Stimulated activated CD8-positive, alpha-beta memory T cell treated with anti-CD3 and anti-CD28 coated beads, Interleukin-15, amount 100 ng/mL, for 1 hour (primary cell): Measurements from ENCODE around the gene CHID1.

Experiments
- DNase-seq: peaks from one replicate; pipeline ENCODE4 v3.0.0-alpha.2; 2020; ENCODE audit warnings: low read depth

Gene CHID1

DNA sequence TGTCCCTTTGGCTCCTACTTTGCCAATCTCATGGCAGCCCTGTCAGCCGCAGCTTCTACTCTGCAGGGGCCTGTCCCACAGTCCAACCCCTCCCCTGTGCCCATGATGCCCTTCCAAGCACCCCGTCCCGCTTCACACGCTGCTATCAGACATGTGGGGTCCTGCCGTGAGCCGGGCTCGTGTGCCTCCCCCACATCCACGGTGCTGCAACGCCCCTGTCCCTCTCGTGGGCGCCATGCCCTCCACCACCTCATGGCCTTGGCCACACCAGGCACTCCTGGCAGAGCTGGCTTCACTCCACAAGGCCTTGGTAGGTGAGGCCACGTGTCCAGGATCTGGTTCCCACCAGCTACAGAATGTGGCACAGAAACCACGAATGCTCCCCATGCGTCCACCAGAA lies 23.0 kb downstream of the CHID1 start:
- DNase-seq, result no peak

DNA sequence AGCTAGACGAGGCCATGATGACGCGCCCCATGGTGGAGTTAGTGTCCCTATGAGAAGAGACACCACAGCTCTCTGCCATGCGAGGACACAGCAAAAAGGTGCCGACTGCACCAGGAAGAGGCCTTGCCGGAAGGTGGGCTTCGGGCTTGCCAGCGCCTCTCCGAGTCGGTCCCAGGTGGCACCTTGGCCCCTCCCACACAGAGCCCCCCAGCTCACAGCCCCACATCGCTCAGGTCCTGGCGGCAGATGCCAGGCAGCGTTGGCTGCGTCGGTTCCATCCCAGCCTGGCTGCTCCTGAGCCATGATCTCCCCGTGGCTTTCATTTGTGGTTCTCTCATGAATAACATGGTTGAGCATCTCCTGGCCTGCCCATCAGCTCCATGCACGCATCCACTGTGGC lies 24.0 kb downstream of the CHID1 start:
- no peak for DNase-seq

DNA sequence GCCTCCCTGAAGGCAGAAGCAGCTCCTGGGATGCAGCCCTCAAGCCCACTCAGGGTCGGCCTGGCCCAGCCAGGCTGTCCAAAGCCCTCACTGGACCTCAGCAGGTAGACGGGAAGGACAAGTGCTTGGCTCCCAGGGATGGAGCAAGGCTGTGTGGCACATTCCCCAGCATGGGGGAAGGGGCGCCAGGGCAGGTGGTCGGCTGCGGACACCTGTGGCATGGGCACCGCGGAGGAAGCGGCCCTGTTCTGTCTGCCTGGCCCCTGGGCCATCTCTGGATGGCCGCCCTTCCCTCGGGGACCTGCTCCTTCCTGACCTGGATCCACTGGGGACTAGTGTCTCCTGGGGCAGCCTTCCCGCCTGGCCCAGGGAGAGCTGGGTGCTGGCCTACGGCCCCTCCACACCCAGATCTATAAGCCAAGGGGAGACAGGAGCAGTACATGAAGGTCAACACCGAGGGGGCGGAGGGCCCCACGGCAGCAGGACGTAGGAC lies 26.0 kb downstream of the CHID1 start:
- DNase-seq, result no peak

DNA sequence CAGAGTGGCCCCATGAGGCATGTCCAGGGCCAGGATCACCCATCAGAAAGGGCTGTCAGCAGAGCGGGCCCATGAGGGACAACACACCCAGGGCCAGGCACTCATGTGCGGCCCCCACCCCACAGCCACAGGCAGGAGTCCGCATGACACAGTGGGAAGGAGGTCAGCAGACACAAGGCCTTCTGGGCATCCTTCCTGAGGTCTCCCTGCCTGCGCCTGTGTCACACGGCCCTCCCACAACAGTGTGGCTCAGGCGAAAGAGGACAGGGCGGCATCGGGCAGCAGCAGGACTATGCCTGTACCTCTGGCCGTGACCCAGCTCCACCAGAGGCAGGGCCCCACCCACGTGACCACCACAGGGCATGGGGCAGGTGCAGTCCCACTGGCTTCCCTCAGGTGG lies 27.1 kb downstream of the CHID1 start:
- DNase-seq, result no peak

DNA sequence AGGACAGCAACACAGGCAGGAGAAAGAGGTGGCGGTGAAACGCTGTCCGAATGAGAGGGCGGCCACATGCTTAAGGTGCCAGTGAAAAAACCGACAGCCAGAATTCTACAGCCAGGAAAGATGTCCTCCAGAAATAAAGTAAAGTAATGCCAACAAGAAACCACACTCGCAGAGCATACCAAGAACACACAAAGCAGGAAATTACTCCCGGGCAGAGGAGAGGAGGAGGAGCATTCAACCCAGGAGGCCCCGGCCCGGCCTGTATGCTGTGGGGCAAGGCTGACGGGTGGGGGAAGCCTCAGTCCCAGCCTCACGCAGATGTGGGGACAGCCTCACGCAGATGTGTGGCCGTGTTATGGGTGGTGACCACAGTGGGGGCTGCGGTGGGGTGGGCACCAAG lies 28.0 kb downstream of the CHID1 start:
- no peak for DNase-seq

DNA sequence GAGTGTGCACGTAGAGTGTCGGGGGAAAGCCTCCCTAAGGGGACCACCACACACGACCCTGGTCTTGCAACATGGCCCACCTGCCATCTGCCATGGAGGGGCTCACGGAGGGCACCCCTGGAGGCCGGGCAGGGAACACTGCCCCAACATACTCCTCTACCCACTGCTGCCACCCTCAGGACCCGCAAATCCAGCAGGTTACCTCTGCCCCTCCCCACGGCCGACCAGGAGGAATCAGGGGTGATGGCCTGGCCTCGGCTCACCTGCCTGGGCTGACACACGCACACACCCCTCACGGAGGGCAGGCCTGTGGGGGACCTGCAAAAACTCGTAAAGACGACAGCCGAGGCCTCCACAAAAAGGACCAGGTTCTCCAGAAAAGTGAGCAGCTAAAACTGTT lies 30.2 kb downstream of the CHID1 start:
- DNase-seq, result no peak

DNA sequence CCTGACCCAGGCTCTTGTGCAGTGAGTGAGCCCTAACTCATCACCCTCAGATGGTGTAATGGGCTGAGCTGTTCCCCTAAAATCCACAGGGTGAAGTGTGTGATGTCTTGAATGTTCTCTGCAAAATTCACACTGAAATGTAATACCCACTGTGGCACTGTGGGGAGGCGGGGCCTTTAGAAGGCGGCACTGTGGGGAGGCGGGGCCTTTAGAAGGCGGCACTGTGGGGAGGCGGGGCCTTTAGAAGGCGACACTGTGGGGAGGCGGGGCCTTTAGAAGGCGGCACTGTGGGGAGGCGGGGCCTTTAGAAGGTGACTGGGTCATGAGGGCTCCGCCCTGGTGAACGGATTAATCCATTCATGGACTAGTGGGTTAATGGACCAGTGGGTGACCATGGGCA lies 33.0 kb downstream of the CHID1 start:
- DNase-seq, result no peak

DNA sequence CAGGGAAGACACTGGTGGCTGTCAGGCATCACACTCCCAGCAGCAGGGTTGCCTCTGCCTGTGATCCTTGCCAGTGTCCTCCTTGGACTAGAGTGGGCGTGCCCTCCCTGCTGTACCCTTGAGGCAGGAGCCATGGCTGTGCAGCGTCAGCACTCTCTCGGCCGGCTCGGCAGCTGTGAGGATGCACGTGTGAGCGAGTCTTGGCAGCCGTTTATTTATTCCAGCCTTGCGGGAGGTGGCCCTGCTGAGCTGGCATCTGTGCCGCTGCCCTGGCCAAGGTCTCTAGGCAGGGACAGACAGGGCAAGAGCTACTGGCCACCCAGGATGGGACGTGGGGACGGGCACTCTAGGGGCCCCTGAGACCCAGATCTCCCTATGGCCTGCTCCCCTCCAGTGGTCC lies 34.1 kb downstream of the CHID1 start:
- DNase-seq, result no peak

DNA sequence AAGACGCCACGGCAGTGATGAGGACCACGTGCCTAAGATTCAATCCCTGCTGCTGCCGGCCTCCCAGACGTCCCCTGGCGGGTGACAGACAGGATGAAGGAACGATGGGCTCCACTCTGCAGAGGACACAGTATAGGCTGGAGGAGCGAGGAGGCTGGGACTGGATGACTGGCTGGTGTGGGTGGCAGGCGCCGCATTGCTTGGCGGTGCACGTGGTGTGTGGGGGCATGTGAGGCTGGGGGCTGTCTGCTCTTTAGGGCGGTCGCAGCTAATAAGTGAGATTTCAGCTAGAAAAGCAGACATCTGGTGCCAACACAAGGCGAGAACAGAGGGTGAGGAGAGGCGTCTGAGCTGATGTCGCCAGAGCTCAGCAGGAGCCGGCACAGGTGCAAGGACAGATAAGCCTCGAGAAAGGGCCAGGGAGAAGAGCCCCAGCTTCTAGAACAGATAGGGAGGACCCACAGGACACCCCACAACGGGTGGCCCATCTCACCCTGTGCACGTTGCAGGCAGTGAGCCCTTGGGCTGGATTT lies 34.8 kb downstream of the CHID1 start:
- no peak for DNase-seq

DNA sequence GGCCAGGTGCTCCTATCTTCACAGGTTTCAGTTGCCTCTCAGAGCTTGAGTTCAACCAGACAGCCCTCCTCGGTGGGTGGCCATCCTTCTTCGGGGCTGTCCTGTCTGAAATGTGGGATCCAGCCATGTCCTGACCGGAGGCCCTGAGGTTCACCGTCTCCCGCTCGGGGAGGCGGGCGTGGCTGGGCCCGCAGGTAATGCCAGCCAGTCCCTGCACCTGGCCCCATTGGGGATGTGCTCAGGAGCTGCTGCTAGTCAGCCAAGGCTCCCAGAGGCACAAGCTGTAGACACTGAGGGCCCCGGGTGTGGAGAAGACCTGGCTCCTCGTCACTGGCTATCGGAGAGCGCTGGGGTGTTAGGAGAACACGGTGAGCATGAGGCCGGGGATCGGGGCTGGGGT lies 35.4 kb downstream of the CHID1 start:
- no peak for DNase-seq

DNA sequence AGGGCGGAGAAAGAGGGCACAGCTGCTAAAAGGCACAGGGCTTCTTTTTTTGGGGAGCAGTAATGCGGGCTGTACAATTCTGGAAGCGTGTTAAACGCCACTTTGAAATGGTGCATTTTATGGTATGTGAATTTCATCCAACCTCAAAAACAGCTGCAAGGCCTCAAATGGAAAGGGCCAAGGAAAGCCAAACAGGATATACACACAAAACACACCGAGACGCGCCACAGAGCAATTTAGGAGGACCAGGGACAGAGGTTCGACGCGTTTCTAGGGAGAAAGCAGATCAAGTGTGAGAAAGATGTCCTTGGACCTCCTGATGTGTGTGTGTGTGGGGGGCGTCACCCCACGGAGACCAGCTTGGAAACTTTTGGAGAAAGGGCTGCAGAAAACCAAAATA lies 36.9 kb downstream of the CHID1 start:
- no peak for DNase-seq

DNA sequence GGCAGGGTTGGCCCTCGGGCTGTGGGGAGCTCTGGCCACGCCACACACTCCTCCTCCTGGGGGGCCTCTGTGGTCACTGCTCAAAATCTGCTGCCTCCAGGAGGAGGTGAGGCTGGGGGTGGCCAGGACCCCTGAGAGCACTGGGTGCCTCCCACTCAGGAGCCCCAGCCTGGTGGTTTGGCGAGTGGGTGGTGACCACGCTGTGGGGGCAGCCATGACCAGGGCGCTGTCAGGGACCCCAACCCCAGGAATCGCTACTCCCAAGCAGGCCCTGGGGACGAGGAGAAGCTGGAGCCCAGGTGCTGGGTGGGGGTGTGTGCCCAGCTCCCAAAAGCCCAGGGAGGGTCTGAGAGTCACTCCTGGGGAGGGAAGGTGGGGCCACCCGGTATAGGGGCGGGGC lies 37.8 kb downstream of the CHID1 start:
- no peak for DNase-seq

DNA sequence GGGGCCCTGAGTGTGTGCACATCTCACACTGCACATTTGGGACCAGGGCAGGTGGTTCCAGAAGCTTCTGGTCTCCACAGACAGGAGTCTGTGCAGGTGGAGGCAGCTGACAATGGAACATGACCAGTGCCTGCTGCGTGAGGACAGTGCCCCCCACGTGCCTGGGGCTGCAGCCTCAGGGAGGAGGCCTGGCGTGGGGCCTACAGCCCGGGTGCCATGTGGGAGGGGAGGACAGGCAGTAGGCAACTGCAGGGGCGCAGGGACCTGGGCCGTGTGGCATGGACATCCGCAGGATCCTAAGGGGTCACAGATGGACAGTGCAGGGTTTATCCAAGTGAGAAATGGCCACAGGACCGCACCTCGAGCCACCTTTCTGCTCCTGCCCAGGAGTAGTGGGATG lies 39.1 kb downstream of the CHID1 start:
- no peak for DNase-seq

DNA sequence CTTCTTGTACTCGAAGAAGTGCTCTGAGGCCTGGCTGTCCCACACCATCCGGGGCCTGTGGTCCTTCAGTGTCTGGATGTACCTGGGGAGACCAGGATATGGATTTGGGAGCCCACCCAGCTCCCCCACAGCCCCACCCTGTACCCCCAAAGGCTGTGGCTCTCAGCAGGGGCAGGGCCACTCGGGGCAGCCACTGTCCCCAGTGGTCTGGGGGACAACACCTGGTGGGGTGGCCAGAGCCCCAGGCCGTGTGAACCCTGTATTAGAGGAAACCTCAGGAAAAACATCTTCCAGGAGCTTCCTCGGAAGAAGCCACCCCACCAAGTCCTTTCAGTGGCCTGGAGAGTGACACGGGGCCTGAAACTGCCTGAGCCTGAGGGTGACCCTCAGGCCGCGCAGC lies 40.2 kb downstream of the CHID1 start:
- no peak for DNase-seq

DNA sequence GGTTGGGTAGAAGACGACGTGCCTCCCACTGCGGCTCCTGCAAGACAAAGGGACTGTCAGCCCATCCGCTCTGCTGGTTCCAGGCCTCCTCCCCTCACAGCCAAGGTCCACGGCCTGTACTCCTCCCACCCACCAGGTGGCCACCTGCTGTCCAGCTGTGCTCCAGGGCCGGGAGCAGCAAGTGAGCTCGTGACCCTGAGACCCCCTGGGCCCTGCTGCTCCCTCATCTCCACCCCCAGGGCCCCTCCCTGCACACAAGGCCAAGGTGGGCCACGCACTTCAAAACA lies 40.5 kb downstream of the CHID1 start:
- no peak for DNase-seq

DNA sequence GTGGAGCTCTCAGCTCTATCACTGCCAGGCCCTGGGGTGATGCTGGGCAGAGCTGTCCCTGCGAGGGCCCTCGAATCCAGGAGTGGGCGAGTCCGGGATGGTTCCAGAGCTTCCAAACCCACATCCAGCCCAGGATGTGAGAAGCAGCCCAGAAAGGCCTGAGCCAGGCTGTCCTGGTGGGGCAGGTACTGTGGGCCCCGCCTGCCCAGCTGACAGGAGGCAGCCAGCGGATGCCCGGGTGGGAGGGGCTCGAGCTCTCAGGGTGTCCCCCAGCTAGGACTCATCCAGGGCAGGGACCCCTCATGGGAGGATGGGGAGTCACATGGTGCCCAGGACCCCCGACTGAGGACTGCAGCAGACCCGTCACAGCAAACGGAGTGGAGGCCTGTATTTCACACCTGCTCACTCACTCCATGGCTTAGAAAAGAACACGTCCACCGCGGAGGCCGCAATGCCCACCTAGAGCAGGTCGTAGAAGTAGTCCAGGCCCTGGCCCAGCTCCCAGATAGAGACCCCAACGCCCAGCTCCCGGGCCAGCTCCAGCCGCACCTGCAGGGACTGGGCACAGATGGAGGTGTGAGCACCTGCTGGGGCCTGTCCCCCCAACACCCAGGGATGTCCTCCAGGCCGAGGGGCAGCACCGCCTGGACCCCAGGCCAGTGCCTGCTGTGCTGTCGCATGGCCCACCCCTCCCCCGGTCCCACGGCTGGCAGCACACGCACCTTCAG lies 41.0 kb downstream of the CHID1 start:
- DNase-seq, result no peak

DNA sequence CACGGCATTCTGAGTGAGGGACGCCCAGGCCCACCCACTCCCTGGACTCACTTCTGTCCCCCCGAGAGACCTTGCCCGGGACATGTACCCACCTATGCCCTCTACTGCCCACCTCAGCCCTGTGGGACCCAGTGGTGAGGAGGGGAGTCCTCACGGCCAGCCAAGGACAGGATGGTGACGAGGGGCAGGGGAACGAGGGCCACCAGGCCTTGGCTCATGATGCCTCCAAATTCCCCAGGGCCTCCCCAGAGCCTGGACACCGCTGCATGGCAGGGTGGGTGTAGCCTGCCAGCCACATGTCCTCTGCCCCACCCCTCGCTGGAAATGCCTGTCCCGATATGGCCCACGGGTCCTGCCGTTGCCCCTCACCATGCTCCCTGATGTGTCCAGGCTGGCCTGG lies 41.8 kb downstream of the CHID1 start:
- DNase-seq, result no peak

DNA sequence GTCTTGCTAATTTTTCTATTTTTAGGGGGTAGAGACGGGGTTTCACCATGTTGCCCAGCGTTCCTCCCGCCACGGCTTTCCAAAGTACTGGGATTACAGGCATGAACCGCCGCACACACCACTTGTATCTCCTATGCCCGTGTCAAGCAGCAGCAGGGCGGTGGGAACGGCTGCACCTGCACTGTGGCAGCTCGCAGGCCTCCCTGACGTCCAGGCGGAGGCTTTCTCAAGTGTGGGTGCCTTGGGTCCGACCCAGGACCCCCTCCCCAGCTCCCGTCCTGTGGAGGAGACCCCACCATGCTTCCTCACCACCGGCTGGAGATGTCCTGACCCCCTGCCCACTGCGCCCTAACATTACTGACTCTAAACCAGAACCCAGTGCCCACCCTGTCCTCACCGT lies 42.2 kb downstream of the CHID1 start:
- DNase-seq, result no peak

DNA sequence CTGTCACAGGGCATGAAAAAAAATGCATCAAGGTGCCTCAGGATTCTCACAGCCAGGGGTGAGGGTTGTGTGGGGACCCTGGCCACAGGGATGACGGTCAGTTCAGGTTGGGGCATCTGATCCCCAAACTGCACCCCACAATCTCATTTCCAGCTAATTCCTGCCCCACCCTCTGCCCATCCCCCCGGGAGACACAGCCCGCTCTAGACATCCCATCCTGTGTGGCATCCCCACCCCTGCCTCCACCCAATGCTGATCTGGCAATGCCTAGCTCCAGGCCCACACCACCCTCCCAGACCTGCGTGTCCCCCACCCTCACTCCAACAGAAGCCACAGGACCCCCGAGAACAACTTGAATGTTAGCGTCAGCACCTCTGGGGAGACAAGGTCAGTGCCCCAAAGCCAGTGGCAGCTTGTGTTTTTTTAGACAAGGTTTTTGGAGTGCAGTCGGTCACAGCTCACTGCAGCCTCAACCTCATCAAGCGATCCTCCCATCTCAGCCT lies 42.7 kb downstream of the CHID1 start:
- no peak for DNase-seq

DNA sequence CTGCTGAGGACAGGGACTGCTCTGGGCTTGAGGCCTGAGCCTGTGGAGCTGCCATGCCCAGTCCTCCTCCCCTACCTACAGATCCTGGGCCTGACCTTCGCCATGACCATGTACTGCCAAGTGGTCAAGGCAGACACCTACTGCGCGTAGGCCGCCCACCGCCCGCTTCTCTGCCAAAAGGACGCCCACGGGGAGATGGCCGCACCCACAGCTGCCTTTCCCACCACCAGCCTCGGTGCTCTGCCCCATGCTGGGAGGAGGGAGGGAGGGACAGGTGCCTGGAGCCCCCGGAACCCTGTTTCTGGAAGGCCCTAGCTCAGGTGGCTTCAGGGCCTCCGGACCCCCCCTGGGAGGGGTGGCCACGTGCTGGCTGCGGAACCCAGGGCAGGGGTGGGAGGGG lies 44.1 kb downstream of the CHID1 start:
- DNase-seq, result no peak

DNA sequence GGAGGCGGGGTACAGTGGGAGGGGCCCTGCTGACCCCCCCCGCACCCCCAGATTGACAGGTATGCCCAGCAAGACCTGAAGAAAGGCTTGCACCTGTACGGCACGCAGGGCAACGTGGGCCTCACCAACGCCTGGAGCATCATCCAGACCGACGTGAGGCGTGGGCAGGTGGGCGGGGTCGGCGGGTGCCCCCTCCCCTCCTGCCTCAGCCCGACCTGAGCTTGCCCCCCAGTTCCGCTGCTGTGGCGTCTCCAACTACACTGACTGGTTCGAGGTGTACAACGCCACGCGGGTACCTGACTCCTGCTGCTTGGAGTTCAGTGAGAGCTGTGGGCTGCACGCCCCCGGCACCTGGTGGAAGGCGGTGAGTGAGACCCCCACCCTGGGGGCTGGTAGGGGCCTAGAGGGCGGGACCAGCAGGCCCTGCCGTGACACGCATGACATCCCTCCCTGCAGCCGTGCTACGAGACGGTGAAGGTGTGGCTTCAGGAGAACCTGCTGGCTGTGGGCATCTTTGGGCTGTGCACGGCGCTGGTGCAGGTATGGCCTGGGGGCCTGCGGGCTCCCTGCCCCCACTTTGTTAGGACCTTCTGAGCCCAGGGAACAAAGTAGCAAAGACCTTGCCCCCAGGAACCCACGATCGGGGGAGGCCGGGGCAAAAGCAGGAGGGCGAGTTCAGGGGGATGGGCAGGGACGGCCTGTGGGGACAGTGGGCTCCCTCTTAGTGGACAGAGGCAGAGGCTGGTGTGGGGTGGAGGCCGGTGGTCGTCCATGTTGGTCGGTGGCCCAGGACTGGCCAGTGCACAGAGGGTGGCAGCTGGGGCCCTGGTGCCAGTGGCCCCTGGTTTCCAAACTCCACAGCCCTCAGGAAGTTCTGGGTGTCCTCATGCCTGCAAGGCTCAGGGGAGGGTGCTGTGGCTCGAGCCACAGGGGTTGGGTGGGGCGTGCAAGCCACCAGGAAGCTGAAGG lies 44.9 kb downstream of the CHID1 start:
- no peak for DNase-seq

DNA sequence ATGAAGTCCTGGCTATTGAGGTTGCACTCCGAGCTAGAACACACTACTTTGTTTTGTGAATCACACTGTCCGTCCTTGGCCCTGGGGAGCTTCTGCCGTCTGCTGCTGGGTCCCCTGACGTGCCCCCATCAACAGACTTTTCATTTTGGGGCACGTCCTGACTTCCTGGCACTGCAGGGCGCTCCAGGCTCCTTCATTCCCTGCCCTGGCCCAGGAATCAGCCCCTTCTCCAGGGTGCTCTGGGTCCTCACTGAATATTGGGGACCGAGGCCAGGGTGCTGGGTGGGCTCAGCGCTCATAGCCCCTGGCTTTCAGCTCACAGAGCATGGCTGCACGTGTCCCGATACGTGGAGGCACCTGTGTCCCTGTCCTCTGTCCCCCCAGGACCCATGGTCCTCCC lies 45.7 kb downstream of the CHID1 start:
- no peak for DNase-seq
